SK-N-SH (cell line): Measurements from ENCODE around the gene WDR7. TPM values are rescaled to one million over a fixed set of nuclear protein-coding genes. Genes with fewer than 3 reads are reported as not detected.

Experiments
- CTCF ChIA-PET: fragments of 300-600, 350-600 bp; formaldehyde crosslinking; extraction: SDS; loops from one replicate; lab custom pipeline; 2021; lab: Yijun Ruan, JAX
- POLR2A ChIA-PET: fragments of 350-600 bp; sonication (Branson Sonifier 250); formaldehyde crosslinking; extraction: SDS; loops from one replicate; lab custom pipeline; 2020; ENCODE audit warnings: antibody characterized with exemption, inconsistent platforms; lab: Yijun Ruan, JAX
- DNase-seq: peaks from one replicate; pipeline ENCODE4 v3.0.0; 2012
- H2AFZ ChIP-seq: fragments of 200-600 bp; sonication (generic); 2 replicates; pipeline ENCODE4 v1.8.1; 2016; ENCODE audit warnings: antibody characterized with exemption, mild to moderate bottlenecking, low read depth
- H3F3A ChIP-seq: fragments of 200-600 bp; sonication (generic); replicated peaks from 2 replicates; pipeline ENCODE3; 2016; ENCODE audit warnings: antibody characterized with exemption, mild to moderate bottlenecking; ENCODE audit not compliant: insufficient read depth
- H3K27ac ChIP-seq, 2 experiments: fragments of 200-500 bp in 1 of 2; fragments of 200-600 bp in 1 of 2; sonication (Bioruptor generic) in 1 of 2; sonication (generic), shearing (Covaris generic) in 1 of 2; 2 replicates each; pipeline versions ENCODE4 v1.5.1 to v1.6.1; 2014 to 2016; ENCODE audit warnings: low read depth in 2 of 2, inconsistent platforms in 1 of 2, low read length in 1 of 2, mild to moderate bottlenecking in 1 of 2, mixed read lengths in 1 of 2
- H3K27me3 ChIP-seq: fragments of 200-600 bp; sonication (generic), shearing (Covaris generic); 2 replicates; pipeline ENCODE4 v1.6.1; 2016; ENCODE audit warnings: mixed run types; ENCODE audit not compliant: insufficient read depth
- H3K36me3 ChIP-seq, 2 experiments: fragments of 200-500 bp in 1 of 2; fragments of 200-600 bp in 1 of 2; sonication (Bioruptor generic) in 1 of 2; sonication (generic) in 1 of 2; replicated peaks in 1 of 2; 2 replicates each; pipeline versions ENCODE3 to v1.5.1; 2014 to 2016; ENCODE audit warnings: low read length in 1 of 2, mild to moderate bottlenecking in 1 of 2; ENCODE audit not compliant: insufficient read depth in 2 of 2, control insufficient read depth in 1 of 2
- H3K4me1 ChIP-seq, 2 experiments: fragments of 200-500 bp in 1 of 2; fragments of 200-600 bp in 1 of 2; sonication (Bioruptor generic) in 1 of 2; sonication (generic), shearing (Covaris generic) in 1 of 2; 2 replicates each; pipeline versions ENCODE4 v1.5.1 to v1.6.1; 2014 to 2016; ENCODE audit warnings: low read depth in 1 of 2, low read length in 1 of 2, mixed run types in 1 of 2; ENCODE audit not compliant: insufficient read depth in 2 of 2, control insufficient read depth in 1 of 2
- H3K4me2 ChIP-seq: fragments of 200-600 bp; sonication (generic), shearing (Covaris generic); 2 replicates; pipeline ENCODE4 v1.6.1; 2017; ENCODE audit warnings: mixed run types
- H3K4me3 ChIP-seq, 2 experiments: fragments of 200-500 bp in 1 of 2; fragments of 200-600 bp in 1 of 2; sonication (Bioruptor generic) in 1 of 2; sonication (generic), shearing (Covaris generic) in 1 of 2; 2 replicates each; pipeline versions ENCODE4 v1.5.1 to v1.8.1; 2014 to 2016; ENCODE audit warnings: low read depth in 2 of 2, inconsistent platforms in 1 of 2, low read length in 1 of 2, mild to moderate bottlenecking in 1 of 2, mixed read lengths in 1 of 2, moderate library complexity in 1 of 2
- H3K79me2 ChIP-seq: fragments of 200-600 bp; sonication (generic); 2 replicates; pipeline ENCODE4 v1.8.1; 2017; ENCODE audit warnings: mild to moderate bottlenecking; ENCODE audit not compliant: insufficient read depth
- H3K9ac ChIP-seq: fragments of 200-600 bp; sonication (generic); 2 replicates; pipeline ENCODE4 v1.6.1; 2017; ENCODE audit warnings: mixed run types
- H3K9me2 ChIP-seq: fragments of 200-600 bp; sonication (generic); 2 replicates; pipeline ENCODE4 v1.6.1; 2017; ENCODE audit warnings: mixed run types
- H3K9me3 ChIP-seq: fragments of 200-600 bp; sonication (generic); 2 replicates; pipeline ENCODE4 v1.6.1; 2017; ENCODE audit warnings: mixed run types, mild to moderate bottlenecking, moderate library complexity
- H4K20me1 ChIP-seq: fragments of 200-600 bp; sonication (generic); 2 replicates; pipeline ENCODE4 v1.6.1; 2017; ENCODE audit warnings: mild to moderate bottlenecking, mixed run types; ENCODE audit not compliant: insufficient read depth
- CHD2 ChIP-seq: fragments of 150-350 bp; IDR thresholded peaks from 2 replicates; pipeline ENCODE4 v1.6.1; 2018; ENCODE audit warnings: low read length; ENCODE audit not compliant: partially characterized antibody
- CTCF ChIP-seq: fragments of 200-600 bp; sonication (generic); IDR thresholded peaks from 2 replicates; pipeline ENCODE4 v1.6.1; 2017; ENCODE audit warnings: antibody characterized with exemption, mild to moderate bottlenecking, moderate library complexity
- FOSL2 ChIP-seq: IDR thresholded peaks from 2 replicates; pipeline ENCODE4 v1.4.0; 2012; ENCODE audit warnings: low read depth, mild to moderate bottlenecking, moderate library complexity, borderline replicate concordance
- GABPA ChIP-seq: IDR thresholded peaks from 2 replicates; pipeline ENCODE4 v1.4.0; 2012; ENCODE audit warnings: low read depth, mild to moderate bottlenecking
- GATA2 ChIP-seq: sonication (generic); formaldehyde crosslinking; IDR thresholded peaks from 2 replicates; pipeline ENCODE4 v1.5.0; 2020; ENCODE audit warnings: mild to moderate bottlenecking, missing genetic modification reagents
- IRF3 ChIP-seq: fragments of 150-350 bp; IDR thresholded peaks from 2 replicates; pipeline ENCODE4 v1.6.1; 2016; ENCODE audit warnings: mild to moderate bottlenecking, low read depth, low read length
- MAX ChIP-seq: IDR thresholded peaks from 2 replicates; pipeline ENCODE4 v1.4.0; 2012; ENCODE audit warnings: low read depth
- MEF2A ChIP-seq: IDR thresholded peaks from 2 replicates; pipeline ENCODE4 v1.4.0; 2012; ENCODE audit warnings: low read depth, borderline replicate concordance
- PBX3 ChIP-seq: IDR thresholded peaks from 2 replicates; pipeline ENCODE4; 2012
- POLR2AphosphoS5 ChIP-seq: IDR thresholded peaks from 2 replicates; pipeline ENCODE4 v1.6.1; 2012; ENCODE audit warnings: low read depth, low read length
- RAD21 ChIP-seq: IDR thresholded peaks from 2 replicates; pipeline ENCODE4 v1.6.1; 2012; ENCODE audit warnings: mild to moderate bottlenecking, low read length
- REST ChIP-seq: IDR thresholded peaks from 2 replicates; pipeline ENCODE4 v1.6.1; 2012; ENCODE audit warnings: mild to moderate bottlenecking, low read depth, low read length, moderate library complexity
- RFX5 ChIP-seq: IDR thresholded peaks from 2 replicates; pipeline ENCODE4 v1.6.1; 2012; ENCODE audit warnings: mild to moderate bottlenecking, improper control_type of control experiment, low read length
- USF1 ChIP-seq: IDR thresholded peaks from 2 replicates; pipeline ENCODE4 v1.4.0; 2012; ENCODE audit warnings: low read depth, borderline replicate concordance
- YY1 ChIP-seq: IDR thresholded peaks from 2 replicates; pipeline ENCODE4 v1.4.0; 2012; ENCODE audit warnings: low read depth, mild to moderate bottlenecking
- ZBTB33 ChIP-seq: IDR thresholded peaks from 2 replicates; pipeline ENCODE4 v1.4.0; 2012; ENCODE audit warnings: low read depth, borderline replicate concordance
- WGBS: methylation state at CpG from one replicate; pipeline ENCODE4 v1.1.6; 2017; ENCODE audit warnings: low lambda C conversion rate; 5-methylcytosine and 5-hydroxymethylcytosine counted together
- polyA plus RNA-seq, 3 experiments: library from polyadenylated mRNA; depleted of rRNA; stranded (reverse); fragments of >200 nt; gene quantifications; 2 replicates each; pipeline ENCODE4 v1.2.3, GENCODE V29; 2012

The WDR7 gene
- polyA plus RNA-seq, 1 of the 3 experiments (the other 2 are of a cell fraction), result 4.1 TPM

GRCh38 chr18:56747857-56748256 lies 96.7 kb downstream of the WDR7 start:
- ChIA-PET POLR2A (no interaction called here), CTCF (interaction anchor here (0.7 to 6.7 kb wide), 9 partner anchors 24 to 814 kb away, joined by 3 to 63 read pairs (median 5); no protein-coding TSS in a partner anchor)
- TF ChIP-seq CHD2, result no peak
- no peak for TF ChIP-seq POLR2AphosphoS5
- TF ChIP-seq RFX5, result no peak
- no peak for TF ChIP-seq IRF3
- TF ChIP-seq MAX, result no peak
- no peak for TF ChIP-seq YY1
- DNase-seq, result no peak
- no peak overlapping the region for H3K27ac ChIP-seq
- no peak overlapping the region for H3K4me2 ChIP-seq
- H3K9me2 ChIP-seq, result no peaks in the 10 kb centered on the region
- no peaks in the 10 kb centered on the region for H3K27me3 ChIP-seq
- H4K20me1 ChIP-seq, result no peaks in the 10 kb centered on the region
- no peak overlapping the region for H2AFZ ChIP-seq
- H3K4me3 ChIP-seq, result no peak overlapping the region
- no peaks in the 10 kb centered on the region for H3K79me2 ChIP-seq
- no peak overlapping the region for H3K9ac ChIP-seq
- H3K4me1 ChIP-seq, result no peaks in the 10 kb centered on the region
- H3F3A ChIP-seq, result no peaks in the 10 kb centered on the region
- no peaks in the 10 kb centered on the region for H3K9me3 ChIP-seq
- no peaks in the 10 kb centered on the region for H3K36me3 ChIP-seq

- H3K36me3 ChIP-seq, result no peaks in the 10 kb centered on the region
- POLR2A ChIA-PET, result no interaction called here
- WGBS, result 70% methylated on average over 2 of the region's 2 CpGs
- H4K20me1 ChIP-seq, result no peaks in the 10 kb centered on the region
- H3K27me3 ChIP-seq, result no peaks in the 10 kb centered on the region
- H3K4me3 ChIP-seq, result no peak overlapping the region
- no peaks in the 10 kb centered on the region for H3K9me3 ChIP-seq
- H3F3A ChIP-seq, result no peaks in the 10 kb centered on the region
- H3K9ac ChIP-seq, result no peak overlapping the region
- H3K4me1 ChIP-seq, result no peaks in the 10 kb centered on the region
- peak; percentile 43 for DNase-seq
- no peak overlapping the region for H3K4me2 ChIP-seq
- H3K79me2 ChIP-seq, result no peaks in the 10 kb centered on the region
- CTCF ChIA-PET, result interaction anchor here (0.7 to 6.7 kb wide), 18 partner anchors 11 to 813 kb away, joined by 3 to 63 read pairs (median 3); partner anchors contain the start of gene ONECUT2
- no peak overlapping the region for H2AFZ ChIP-seq
- H3K27ac ChIP-seq, result no peak overlapping the region
- H3K9me2 ChIP-seq, result no peaks in the 10 kb centered on the region
- TF ChIP-seq CTCF (peak; percentile 81), ZBTB33 (no peak), MEF2A (no peak), RAD21 (peak; percentile 90), REST (no peak), USF1 (no peak), PBX3 (no peak), FOSL2 (no peak), GABPA (no peak), GATA2 (CRISPR knock-in tag) (no peak)
These were observed 97.6 kb downstream of the WDR7 start for GRCh38 chr18:56748698-56749268.
